Measurements from ENCODE around the gene PRAMEF20.
"Not testable (repeated sequence)": the region's sequence is repeated elsewhere in the genome, so short reads cannot be mapped to it uniquely, and the experiment has no call there.

PRAMEF20 gene

GRCh38 chr1:13410150-13410549 is at the start of gene PRAMEF20:
Gene PRAMEF20 (plus strand): TSS chr1:13410450. CDS start chr1:13416355, 5,905 bp downstream.
- peaks cover 40% of the 10 kb centered on the region for H3K9me3 ChIP-seq (ENCODE audit: control insufficient read depth, low read depth, low read length)
- not testable (repeated sequence) for H3K4me1 ChIP-seq (ENCODE audit: control insufficient read depth, low read depth, low read length); H3K4me3 ChIP-seq (ENCODE audit: low read length); H3K36me3 ChIP-seq (ENCODE audit: control insufficient read depth, low read depth, low read length); H3K27ac ChIP-seq (ENCODE audit: low read length); H3K27me3 ChIP-seq (ENCODE audit: control insufficient read depth, insufficient read depth, low read length); H3K9ac ChIP-seq (ENCODE audit: low read length)

- not testable (repeated sequence) for H3K4me1 ChIP-seq (ENCODE audit: control insufficient read depth, low read depth, low read length); H3K27me3 ChIP-seq (ENCODE audit: control insufficient read depth, insufficient read depth, low read length); H3K9ac ChIP-seq (ENCODE audit: low read length); H3K36me3 ChIP-seq (ENCODE audit: control insufficient read depth, low read depth, low read length); H3K9me3 ChIP-seq (ENCODE audit: control insufficient read depth, low read depth, low read length); H3K4me3 ChIP-seq (ENCODE audit: low read length); H3K27ac ChIP-seq (ENCODE audit: low read length)
Measured at GRCh38 chr1:13362364-13362763, 47.9 kb upstream of the PRAMEF20 start.

- not testable (repeated sequence) for H3K27ac ChIP-seq (ENCODE audit: low read length); H3K36me3 ChIP-seq (ENCODE audit: control insufficient read depth, low read depth, low read length); H3K4me3 ChIP-seq (ENCODE audit: low read length); H3K9ac ChIP-seq (ENCODE audit: low read length); H3K4me1 ChIP-seq (ENCODE audit: control insufficient read depth, low read depth, low read length); H3K27me3 ChIP-seq (ENCODE audit: control insufficient read depth, insufficient read depth, low read length)
- peaks cover 12% of the 10 kb centered on the region for H3K9me3 ChIP-seq (ENCODE audit: control insufficient read depth, low read depth, low read length)
Measured at GRCh38 chr1:13364928-13365327, 45.3 kb upstream of the PRAMEF20 start.

- H3K4me3 ChIP-seq (ENCODE audit: low read length); H3K4me1 ChIP-seq (ENCODE audit: control insufficient read depth, low read depth, low read length); H3K9ac ChIP-seq (ENCODE audit: low read length); H3K36me3 ChIP-seq (ENCODE audit: control insufficient read depth, low read depth, low read length); H3K27me3 ChIP-seq (ENCODE audit: control insufficient read depth, insufficient read depth, low read length); H3K27ac ChIP-seq (ENCODE audit: low read length): not testable (repeated sequence)
- peaks cover 15% of the 10 kb centered on the region for H3K9me3 ChIP-seq (ENCODE audit: control insufficient read depth, low read depth, low read length)
Measured at GRCh38 chr1:13366536-13366935, 43.7 kb upstream of the PRAMEF20 start.

- peaks cover 18% of the 10 kb centered on the region for H3K9me3 ChIP-seq (ENCODE audit: control insufficient read depth, low read depth, low read length)
- H3K4me1 ChIP-seq (ENCODE audit: control insufficient read depth, low read depth, low read length); H3K27ac ChIP-seq (ENCODE audit: low read length); H3K9ac ChIP-seq (ENCODE audit: low read length); H3K27me3 ChIP-seq (ENCODE audit: control insufficient read depth, insufficient read depth, low read length); H3K36me3 ChIP-seq (ENCODE audit: control insufficient read depth, low read depth, low read length); H3K4me3 ChIP-seq (ENCODE audit: low read length): not testable (repeated sequence)
Measured at GRCh38 chr1:13368544-13368943, 41.7 kb upstream of the PRAMEF20 start.

- H3K4me3 ChIP-seq (ENCODE audit: low read length); H3K4me1 ChIP-seq (ENCODE audit: control insufficient read depth, low read depth, low read length); H3K27me3 ChIP-seq (ENCODE audit: control insufficient read depth, insufficient read depth, low read length); H3K36me3 ChIP-seq (ENCODE audit: control insufficient read depth, low read depth, low read length); H3K27ac ChIP-seq (ENCODE audit: low read length); H3K9ac ChIP-seq (ENCODE audit: low read length): not testable (repeated sequence)
- H3K9me3 ChIP-seq (ENCODE audit: control insufficient read depth, low read depth, low read length): peaks cover 42% of the 10 kb centered on the region
Measured at GRCh38 chr1:13378983-13379382, 31.3 kb upstream of the PRAMEF20 start.

- H3K36me3 ChIP-seq (ENCODE audit: control insufficient read depth, low read depth, low read length); H3K9ac ChIP-seq (ENCODE audit: low read length); H3K4me1 ChIP-seq (ENCODE audit: control insufficient read depth, low read depth, low read length); H3K27ac ChIP-seq (ENCODE audit: low read length); H3K27me3 ChIP-seq (ENCODE audit: control insufficient read depth, insufficient read depth, low read length); H3K4me3 ChIP-seq (ENCODE audit: low read length): not testable (repeated sequence)
- peaks cover 32% of the 10 kb centered on the region for H3K9me3 ChIP-seq (ENCODE audit: control insufficient read depth, low read depth, low read length)
Measured at GRCh38 chr1:13380380-13380779, 29.9 kb upstream of the PRAMEF20 start.

GRCh38 chr1:13389332-13389731 is 20.9 kb upstream of the PRAMEF20 start, which contains the start of gene PRAMEF17:
Gene PRAMEF17 (plus strand): TSS chr1:13389632. CDS start chr1:13389658, 26 bp downstream.
- H3K4me1 ChIP-seq (ENCODE audit: control insufficient read depth, low read depth, low read length); H3K4me3 ChIP-seq (ENCODE audit: low read length); H3K36me3 ChIP-seq (ENCODE audit: control insufficient read depth, low read depth, low read length); H3K27ac ChIP-seq (ENCODE audit: low read length); H3K9ac ChIP-seq (ENCODE audit: low read length); H3K27me3 ChIP-seq (ENCODE audit: control insufficient read depth, insufficient read depth, low read length): not testable (repeated sequence)
- peaks cover 19% of the 10 kb centered on the region for H3K9me3 ChIP-seq (ENCODE audit: control insufficient read depth, low read depth, low read length)

- not testable (repeated sequence) for H3K27me3 ChIP-seq (ENCODE audit: control insufficient read depth, insufficient read depth, low read length); H3K4me1 ChIP-seq (ENCODE audit: control insufficient read depth, low read depth, low read length); H3K9ac ChIP-seq (ENCODE audit: low read length); H3K4me3 ChIP-seq (ENCODE audit: low read length); H3K36me3 ChIP-seq (ENCODE audit: control insufficient read depth, low read depth, low read length); H3K27ac ChIP-seq (ENCODE audit: low read length)
- H3K9me3 ChIP-seq (ENCODE audit: control insufficient read depth, low read depth, low read length): peaks cover 28% of the 10 kb centered on the region
Measured at GRCh38 chr1:13393004-13393403, 17.2 kb upstream of the PRAMEF20 start.

- not testable (repeated sequence) for H3K4me3 ChIP-seq (ENCODE audit: low read length); H3K36me3 ChIP-seq (ENCODE audit: control insufficient read depth, low read depth, low read length); H3K9ac ChIP-seq (ENCODE audit: low read length); H3K27me3 ChIP-seq (ENCODE audit: control insufficient read depth, insufficient read depth, low read length); H3K27ac ChIP-seq (ENCODE audit: low read length); H3K4me1 ChIP-seq (ENCODE audit: control insufficient read depth, low read depth, low read length)
- peaks cover 44% of the 10 kb centered on the region for H3K9me3 ChIP-seq (ENCODE audit: control insufficient read depth, low read depth, low read length)
Measured at GRCh38 chr1:13394761-13395160, 15.5 kb upstream of the PRAMEF20 start.

GRCh38 chr1:13395311-13395710 is 14.9 kb upstream of the PRAMEF20 start:
- not testable (repeated sequence) for H3K4me3 ChIP-seq (ENCODE audit: low read length); H3K4me1 ChIP-seq (ENCODE audit: control insufficient read depth, low read depth, low read length); H3K9ac ChIP-seq (ENCODE audit: low read length); H3K27me3 ChIP-seq (ENCODE audit: control insufficient read depth, insufficient read depth, low read length); H3K27ac ChIP-seq (ENCODE audit: low read length); H3K36me3 ChIP-seq (ENCODE audit: control insufficient read depth, low read depth, low read length)
- peaks cover 42% of the 10 kb centered on the region for H3K9me3 ChIP-seq (ENCODE audit: control insufficient read depth, low read depth, low read length)

GRCh38 chr1:13407811-13408210 is 2.4 kb upstream of the PRAMEF20 start:
- Histone ChIP-seq H3K9me3 (ENCODE audit: control insufficient read depth, low read depth, low read length) (peaks cover 34% of the 10 kb centered on the region), H3K9ac (ENCODE audit: low read length) (no peak overlapping the region), H3K36me3 (ENCODE audit: control insufficient read depth, low read depth, low read length) (no peaks in the 10 kb centered on the region), H3K27ac (ENCODE audit: low read length) (no peak overlapping the region), H3K4me1 (ENCODE audit: control insufficient read depth, low read depth, low read length) (no peaks in the 10 kb centered on the region), H3K4me3 (ENCODE audit: low read length) (no peak overlapping the region), H3K27me3 (ENCODE audit: control insufficient read depth, insufficient read depth, low read length) (no peaks in the 10 kb centered on the region)
